Cortex of kidney (tissue), 1 donor: Measurements from ENCODE around the gene GATA5.

ENCODE experiments used
- DNase-seq: peaks from one replicate; lab custom pipeline; 2025; lab: John Stamatoyannopoulos, UW

GATA5 gene

DNA sequence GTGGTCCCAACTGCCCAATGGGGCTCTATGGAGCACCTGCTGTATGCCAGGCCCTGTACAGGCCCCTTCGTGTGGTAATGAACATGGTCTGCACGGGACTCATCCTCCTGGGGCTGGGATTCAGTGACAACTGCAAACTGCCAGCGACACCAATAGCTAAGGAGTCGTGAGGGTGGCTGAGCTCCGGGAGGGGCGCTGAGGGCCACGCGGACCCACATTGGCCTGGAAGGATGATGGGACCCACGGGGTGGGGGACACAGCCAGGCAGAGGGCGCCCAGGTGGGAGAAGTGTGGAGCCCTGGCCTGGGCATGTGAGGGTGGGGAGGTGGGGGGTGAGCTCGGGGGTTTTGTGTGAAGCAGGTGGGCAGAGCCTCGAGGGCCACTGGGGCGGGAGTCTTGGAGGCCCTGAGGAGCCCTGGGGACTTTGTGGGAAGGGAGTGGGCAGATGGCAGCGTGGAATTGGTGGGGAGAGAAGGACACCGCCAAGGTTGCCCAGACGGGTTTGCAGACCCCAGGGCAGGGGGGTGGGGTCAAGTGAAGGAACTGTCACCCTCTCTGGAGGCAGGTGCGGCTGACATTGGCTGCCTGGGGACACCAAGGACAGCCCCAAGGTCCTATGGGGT, 22.5 kb downstream of the GATA5 start:
- no peak for DNase-seq

GRCh38 chr20:62452475-62453095, 23.2 kb downstream of the GATA5 start:
- no peak for DNase-seq

DNA sequence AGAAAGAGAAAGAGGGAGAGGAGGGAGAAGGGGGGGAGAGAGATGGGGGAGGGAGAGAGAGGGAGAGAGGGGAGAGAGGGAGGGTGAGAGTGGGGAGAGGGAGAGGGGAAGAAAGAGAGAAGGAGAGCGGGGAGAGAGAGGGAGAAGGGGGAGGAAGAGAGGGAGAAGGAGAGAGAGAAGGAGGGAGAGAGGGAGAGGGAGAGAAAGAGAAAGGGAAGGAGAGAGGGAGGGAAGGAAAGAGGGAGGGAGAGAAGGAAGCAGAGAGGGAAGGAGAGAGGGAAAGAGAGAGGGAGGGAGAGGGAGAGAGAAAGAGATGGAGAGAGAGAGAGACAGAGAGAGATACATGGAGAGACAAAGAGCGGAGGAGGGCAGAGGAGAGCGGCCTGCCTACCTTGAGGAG, 23.8 kb downstream of the GATA5 start:
- DNase-seq: no peak

GRCh38 chr20:62451156-62451767, 24.5 kb downstream of the GATA5 start:
- DNase-seq: no peak

GRCh38 chr20:62449951-62450691, 25.7 kb downstream of the GATA5 start:
- DNase-seq: no peak

- no peak for DNase-seq
Measured at GRCh38 chr20:62448788-62449187, 27.0 kb downstream of the GATA5 start.

- no peak for DNase-seq
Measured at GRCh38 chr20:62448038-62448437, 27.8 kb downstream of the GATA5 start.

DNA sequence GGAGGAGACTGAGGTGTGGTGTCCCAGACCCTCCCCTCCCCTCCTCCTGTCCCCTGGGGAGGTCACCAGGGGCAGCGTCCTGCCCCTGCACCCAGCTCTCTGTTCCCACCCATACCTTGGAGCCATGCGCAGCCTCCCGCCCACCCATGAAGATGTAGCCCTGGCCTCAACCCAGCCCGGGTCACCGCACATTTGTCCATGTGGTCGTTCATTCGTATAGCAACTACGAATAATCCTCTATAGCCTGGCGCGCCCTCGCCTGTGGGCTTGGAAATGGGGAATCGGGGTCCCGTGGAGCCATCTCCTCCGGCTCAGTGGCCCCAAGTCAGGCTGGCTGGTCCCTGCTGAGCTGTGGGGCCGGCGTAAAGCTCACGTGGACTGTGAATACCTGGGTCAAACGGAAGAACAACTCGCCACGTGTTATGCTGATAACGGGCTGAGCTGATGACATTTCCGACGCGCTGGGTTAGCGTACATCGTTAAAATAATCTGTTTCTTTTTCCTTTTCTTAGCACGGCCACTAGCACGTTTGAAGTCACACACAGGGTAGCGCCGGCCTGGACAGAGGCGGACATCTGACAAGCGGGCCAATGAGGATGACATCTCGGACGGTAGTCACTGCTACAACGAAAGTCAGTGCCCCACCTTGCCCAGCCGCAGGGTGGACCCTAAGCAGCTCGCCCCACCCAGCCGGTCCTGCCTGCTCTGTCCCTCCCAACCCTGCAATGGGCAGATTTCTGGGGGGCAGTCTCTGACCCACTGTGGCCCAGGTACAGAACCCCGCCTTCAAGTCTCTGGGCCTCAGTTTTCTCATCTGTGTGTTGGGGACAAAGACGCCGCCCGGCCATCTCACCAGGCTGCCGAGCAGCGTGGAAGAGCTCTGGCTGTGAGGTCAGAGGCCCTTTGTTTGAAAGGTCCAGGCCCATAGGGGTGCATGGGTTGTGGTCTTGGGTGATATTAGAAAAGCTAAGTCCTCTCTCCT, 28.6 kb downstream of the GATA5 start:
- DNase-seq: no peak

DNA sequence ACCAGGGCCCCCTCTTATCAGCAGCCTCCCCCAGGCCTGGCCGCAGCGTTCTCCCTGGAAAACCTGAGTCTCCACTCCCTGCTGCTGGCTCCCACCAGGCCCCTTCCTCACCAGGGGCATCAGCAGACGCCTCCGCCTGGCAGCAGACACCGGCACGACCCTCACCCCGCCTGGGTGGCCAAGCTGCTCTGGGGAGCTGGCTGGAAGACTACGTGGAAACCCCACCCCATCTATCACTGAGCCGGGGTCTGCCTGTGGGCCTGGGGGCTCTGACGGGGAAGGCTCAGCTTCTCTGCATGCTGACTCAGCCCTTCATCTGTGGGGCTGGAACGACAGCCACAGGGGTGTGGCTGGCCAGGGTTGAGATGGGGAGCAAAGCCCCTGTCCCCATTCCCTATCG, 29.3 kb downstream of the GATA5 start:
- DNase-seq: no peak

- DNase-seq: no peak
Measured at GRCh38 chr20:62445553-62446340, 30.0 kb downstream of the GATA5 start.

GRCh38 chr20:62444286-62444685, 31.5 kb downstream of the GATA5 start:
- no peak for DNase-seq

GRCh38 chr20:62441987-62442539, 33.7 kb downstream of the GATA5 start:
- no peak for DNase-seq

DNA sequence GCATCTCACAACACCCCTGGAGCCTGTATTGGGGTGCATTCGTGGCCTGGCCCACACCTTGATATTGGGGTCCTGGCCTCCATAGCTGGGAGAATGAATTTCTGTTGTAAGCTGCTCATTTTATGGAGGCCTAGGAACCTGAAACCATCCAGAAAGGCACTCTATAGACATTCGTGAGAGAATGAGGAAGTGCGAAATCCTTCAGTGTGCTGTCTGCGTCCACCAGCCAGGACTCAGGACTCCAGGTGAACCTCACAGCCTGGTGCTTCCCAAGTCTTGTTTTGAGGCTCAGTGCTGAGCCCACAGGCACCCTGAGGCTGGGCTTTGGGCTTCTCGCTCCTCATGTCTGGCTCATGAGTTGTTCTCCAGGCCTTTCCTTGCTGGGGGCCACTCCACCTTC, 36.6 kb downstream of the GATA5 start:
- no peak for DNase-seq

DNA sequence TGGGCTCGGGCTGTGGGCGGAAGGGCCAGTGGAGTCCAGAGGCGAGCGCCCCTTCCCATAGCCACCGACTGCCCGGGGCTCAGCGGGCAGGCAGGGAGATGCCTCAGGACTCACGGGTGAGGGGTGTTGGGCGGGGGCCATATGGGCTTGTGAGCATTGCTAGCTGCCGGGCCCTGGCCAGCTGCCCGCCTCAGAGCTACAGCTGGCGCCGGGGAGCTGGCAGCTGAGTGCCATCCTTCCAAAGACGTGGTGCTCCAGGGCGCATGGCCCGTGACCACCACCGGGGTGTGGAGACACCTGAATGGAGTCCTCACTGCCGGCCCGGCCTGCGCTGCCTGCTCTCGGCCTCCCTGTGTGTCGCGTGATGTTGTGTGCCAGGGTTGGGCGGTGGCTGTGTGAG, 37.9 kb downstream of the GATA5 start:
- no peak for DNase-seq

DNA sequence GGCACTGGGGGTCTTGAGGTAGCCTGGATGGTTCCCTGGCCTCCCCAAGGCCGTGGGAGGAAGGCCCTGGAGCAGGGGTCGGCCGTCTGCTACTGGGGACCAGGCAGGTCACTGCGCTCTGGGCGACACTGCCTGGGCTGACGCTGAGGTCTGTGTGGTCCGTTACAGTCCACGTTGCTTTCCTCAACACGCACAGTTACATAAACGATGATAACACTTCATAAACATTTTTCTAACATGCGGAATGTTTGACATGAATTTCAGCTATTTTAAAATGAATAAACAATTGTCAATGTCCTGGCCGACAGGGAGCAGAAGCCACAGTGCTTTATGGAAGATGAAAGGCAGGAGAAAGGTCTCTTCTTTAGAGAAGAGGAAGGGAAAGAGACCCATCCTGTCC, 38.3 kb downstream of the GATA5 start:
- DNase-seq: no peak

GRCh38 chr20:62436692-62437091, 39.1 kb downstream of the GATA5 start:
- DNase-seq: no peak

- no peak for DNase-seq
Measured at GRCh38 chr20:62433658-62434497, 41.9 kb downstream of the GATA5 start.

DNA sequence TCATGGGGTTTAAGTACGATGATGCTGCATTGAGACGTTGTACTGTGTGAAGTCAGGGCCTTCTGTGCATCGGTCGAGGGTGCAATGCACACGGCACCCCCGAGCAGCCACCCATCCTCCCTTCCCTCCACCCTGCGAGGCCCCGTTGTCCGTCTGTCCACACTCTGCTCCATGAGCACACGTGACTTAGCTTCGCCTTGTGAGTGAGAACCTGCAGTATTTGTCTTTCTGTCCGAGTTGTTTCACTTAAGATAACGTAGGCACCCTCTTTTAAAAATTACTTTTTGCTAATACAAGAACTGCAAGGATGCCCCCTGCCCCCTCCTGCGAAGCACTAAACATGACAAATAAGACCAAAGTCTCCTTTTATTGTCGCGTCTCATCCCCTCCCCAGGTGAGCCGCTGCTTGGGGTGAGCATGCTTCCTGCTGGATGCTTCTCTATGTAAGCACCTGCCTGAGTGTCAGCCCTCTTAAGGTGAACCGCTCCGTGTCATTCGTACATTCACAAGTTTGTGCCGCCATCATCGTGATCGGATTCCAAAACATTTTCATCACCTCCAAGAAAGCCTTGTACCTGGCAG, 44.8 kb downstream of the GATA5 start:
- DNase-seq: no peak

- DNase-seq: no peak
Measured at GRCh38 chr20:62430311-62430853, 45.4 kb downstream of the GATA5 start.
